ENCODE results near the gene GAD1.

GRCh38 chr2:170779304-170779703 is 37.4 kb upstream of the GAD1 start:
- TF ChIP-seq MAX (IDR thresholded peaks at IDR 0.05; ENCODE audit: low read depth, low read length) = no peak
- no peak for TF ChIP-seq CTCF (IDR thresholded peaks at IDR 0.05 in 2 of 3, conservative IDR thresholded peaks at IDR 0.05 in 1 of 3; ENCODE audit: control insufficient read depth in 2 of 3, extremely low read depth in 1 of 3, insufficient read depth in 1 of 3, low read depth in 3 of 3, low read length in 3 of 3)
- TF ChIP-seq EP300 (IDR thresholded peaks at IDR 0.05; ENCODE audit: borderline replicate concordance in 1 of 2, control insufficient read depth in 1 of 2, low read depth in 2 of 2, low read length in 2 of 2) = no peak
- TF ChIP-seq ATF2 (IDR thresholded peaks at IDR 0.05; ENCODE audit: low read length) = no peak
- TF ChIP-seq POLR2A (IDR thresholded peaks at IDR 0.05; ENCODE audit: low read depth, low read length) = no peak
- TF ChIP-seq BRCA1 (IDR thresholded peaks at IDR 0.05; ENCODE audit: low read depth, low read length) = no peak
- TF ChIP-seq REST (IDR thresholded peaks at IDR 0.05; ENCODE audit: low read depth, low read length) = no peak
- no peak for TF ChIP-seq IRF4 (IDR thresholded peaks at IDR 0.05; ENCODE audit: low read depth, low read length)
- TF ChIP-seq CREB1 (IDR thresholded peaks at IDR 0.05; ENCODE audit: low read depth) = no peak
- TF ChIP-seq TCF3 (IDR thresholded peaks at IDR 0.05; ENCODE audit: borderline replicate concordance, insufficient read depth, low read depth, low read length) = no peak
- TF ChIP-seq MYC (IDR thresholded peaks at IDR 0.05; ENCODE audit: insufficient read depth, insufficient read length, insufficient replicate concordance, low read length, severe bottlenecking) = no peak
- no peak for TF ChIP-seq FOXK2 (IDR thresholded peaks at IDR 0.05)
- TF ChIP-seq TARDBP (IDR thresholded peaks at IDR 0.05; ENCODE audit: borderline replicate concordance) = no peak
- TF ChIP-seq RELB (IDR thresholded peaks at IDR 0.05; ENCODE audit: low read depth) = no peak
